ENCODE data around the gene SNTB2. TPM values are rescaled to one million over a fixed set of nuclear protein-coding genes. Genes with fewer than 3 reads are reported as not detected.

The SNTB2 gene
- total and polyA plus RNA-seq, 9 of the 15 experiments (the other 6 are each of a cell fraction or from before 2014, with no cell fraction given) = 1.2 to 13.7 (median 5.7) TPM

GRCh38 chr16:69330286-69331109, 143.5 kb downstream of the SNTB2 start, which contains the start of gene PDF (continued):
- TF ChIP-seq MAZ (CRISPR knock-in tag; conservative IDR thresholded peaks at IDR 0.05 in 1 of 2, IDR thresholded peaks at IDR 0.05 in 1 of 2) = peak; percentile 77 to 89; a peak in 3 of 4 replicates
- TF ChIP-seq PCBP1 (IDR thresholded peaks at IDR 0.05; ENCODE audit: low read depth, low read length, poor library complexity, severe bottlenecking) = no peak
- peak; percentile 95 for TF ChIP-seq ARID4B (CRISPR knock-in tag; IDR thresholded peaks at IDR 0.05)
- no peak for TF ChIP-seq ZNF175 (CRISPR knock-in tag; IDR thresholded peaks at IDR 0.05; ENCODE audit: low read depth)
- TF ChIP-seq ZNF609 (CRISPR knock-in tag; IDR thresholded peaks at IDR 0.05; ENCODE audit: borderline replicate concordance) = no peak
- no peak for TF ChIP-seq RNF219 (CRISPR knock-in tag; IDR thresholded peaks at IDR 0.05)
- TF ChIP-seq ZNF780A (CRISPR knock-in tag; IDR thresholded peaks at IDR 0.05) = peak; percentile 76; the same call in 1 of the 2 replicates
- peak; percentile 92 for TF ChIP-seq POLR2A (conservative IDR thresholded peaks at IDR 0.05)
- TF ChIP-seq UBTF (IDR thresholded peaks at IDR 0.05; ENCODE audit: borderline replicate concordance in 1 of 2, low read depth in 2 of 2, low read length in 2 of 2) = peak; percentile 80 to 89; a peak in 2 of 4 replicates

All from K562 (cell line).